ENCODE data around the gene PLK5.
"Not testable (repeated sequence)": the region's sequence is repeated elsewhere in the genome, so short reads cannot be mapped to it uniquely, and the experiment has no call there.

Gene PLK5

DNA sequence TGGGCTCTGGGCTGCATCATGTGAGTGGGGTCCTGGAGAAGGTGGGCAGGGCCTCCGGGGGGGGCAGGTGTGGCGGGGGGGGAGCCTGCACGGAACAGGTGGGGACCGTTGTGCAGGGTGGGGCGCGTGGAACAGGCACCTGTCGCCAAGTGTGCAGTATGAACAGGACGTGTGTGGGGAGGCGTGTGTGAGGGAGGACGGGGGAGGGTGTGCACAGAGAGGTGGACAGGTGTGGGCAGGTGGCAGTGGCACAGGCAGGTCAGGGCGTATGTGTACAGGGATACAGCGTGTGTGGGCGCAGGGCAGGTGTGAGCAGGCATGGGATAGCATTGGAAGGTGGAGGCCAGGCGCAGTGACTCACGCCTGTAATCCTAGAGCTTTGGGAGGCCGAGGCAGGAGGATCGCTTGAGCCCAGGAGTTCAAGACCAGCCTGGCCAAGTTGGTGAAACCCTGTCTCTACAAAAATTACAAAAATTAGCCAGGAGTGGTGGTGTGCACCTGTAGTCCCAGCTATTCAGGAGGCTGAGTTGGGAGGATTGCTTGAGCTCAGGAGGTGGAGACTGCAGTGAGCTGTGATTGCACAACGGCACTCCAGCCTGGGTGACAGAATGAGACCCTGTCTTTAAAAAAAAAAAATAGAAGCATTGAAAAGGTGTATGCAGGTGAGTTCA is 3.2 kb downstream of the PLK5 start:
- no peak for DNase-seq

DNA sequence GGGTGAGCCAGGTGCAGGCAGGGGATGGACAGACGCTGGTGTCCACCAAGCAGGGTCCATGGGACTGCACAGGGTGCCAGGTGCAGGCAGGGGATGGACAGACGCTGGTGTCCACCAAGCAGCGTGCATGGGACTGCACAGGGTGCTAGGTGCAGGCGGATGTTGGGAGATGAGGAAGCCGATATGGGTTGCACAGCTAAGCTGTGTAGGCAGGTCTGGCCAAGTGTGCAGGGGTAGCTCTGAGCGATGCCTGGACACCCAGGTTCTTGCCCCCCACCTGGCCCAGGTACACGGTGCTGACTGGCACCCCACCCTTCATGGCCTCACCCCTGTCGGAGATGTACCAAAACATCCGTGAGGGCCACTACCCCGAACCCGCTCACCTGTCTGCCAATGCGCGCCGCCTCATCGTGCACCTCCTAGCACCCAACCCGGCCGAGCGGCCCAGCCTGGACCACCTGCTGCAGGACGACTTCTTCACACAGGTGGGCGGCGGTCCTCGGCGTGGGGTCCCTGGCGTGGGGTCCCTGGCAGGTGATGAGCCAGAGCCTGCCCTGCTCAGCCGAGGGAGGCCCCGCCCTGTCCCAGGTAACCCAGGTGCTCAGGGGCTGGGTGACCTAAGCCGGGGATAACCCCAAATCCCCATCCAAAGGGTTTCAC is 3.9 kb downstream of the PLK5 start:
- DNase-seq: no peak

DNA sequence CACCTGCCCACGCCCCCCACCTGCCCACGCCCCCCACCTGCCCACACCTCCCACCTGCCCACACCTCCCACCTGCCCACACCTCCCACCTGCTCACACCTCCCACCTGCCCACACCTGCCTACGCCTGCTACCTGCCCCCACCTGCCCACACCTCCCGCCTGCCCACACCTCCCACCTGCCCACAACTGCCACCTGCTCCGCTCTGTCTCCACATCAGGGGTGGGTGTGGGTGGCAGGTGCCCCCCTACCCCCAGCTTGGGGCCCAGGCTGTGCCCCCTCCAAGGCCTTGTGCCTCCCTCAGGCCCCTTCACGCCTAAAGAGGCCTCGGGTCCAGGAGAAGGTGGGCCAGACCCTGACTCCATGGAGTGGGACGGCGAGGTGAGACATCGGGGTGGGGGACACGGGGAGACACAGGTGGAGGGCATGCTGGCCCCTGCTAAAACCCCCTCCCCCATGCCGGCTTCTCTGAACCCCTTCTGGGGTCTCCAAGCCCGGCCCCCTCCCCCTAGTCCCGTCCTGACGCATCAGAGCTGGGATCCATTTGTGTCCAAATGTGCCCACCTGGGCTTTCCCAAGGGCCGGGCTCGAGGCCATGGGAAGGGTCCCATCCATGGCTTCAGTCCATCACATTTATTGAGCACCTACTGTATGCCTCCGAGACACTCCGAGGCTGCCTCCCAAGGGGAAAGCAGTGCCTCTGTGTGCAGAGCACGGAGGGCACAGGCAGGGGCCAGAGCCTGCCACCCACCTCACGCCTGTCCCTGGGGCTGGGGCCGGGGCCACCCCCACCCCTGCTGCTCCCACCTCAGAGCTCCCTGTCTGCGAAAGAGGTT is 4.9 kb downstream of the PLK5 start:
- no peak for DNase-seq

DNA sequence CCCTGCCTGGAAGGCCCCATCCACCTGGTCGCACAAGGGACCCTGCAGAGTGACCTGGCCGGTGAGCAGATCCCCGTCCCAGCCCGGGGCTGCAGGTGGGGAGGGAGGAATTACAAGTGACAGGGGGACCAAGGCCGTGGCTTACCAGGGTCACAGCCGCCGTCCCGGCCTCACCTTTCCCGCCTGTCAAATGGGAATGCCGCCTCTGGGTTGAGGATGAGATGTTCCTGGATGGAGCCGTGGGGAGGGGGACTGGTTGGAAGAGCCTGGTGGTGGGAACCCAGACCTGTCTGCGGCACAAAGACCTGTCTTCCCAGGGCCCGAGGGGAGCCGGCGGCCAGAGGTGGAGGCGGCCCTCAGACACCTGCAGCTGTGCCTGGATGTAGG is 5.5 kb downstream of the PLK5 start:
- no peak for DNase-seq

DNA sequence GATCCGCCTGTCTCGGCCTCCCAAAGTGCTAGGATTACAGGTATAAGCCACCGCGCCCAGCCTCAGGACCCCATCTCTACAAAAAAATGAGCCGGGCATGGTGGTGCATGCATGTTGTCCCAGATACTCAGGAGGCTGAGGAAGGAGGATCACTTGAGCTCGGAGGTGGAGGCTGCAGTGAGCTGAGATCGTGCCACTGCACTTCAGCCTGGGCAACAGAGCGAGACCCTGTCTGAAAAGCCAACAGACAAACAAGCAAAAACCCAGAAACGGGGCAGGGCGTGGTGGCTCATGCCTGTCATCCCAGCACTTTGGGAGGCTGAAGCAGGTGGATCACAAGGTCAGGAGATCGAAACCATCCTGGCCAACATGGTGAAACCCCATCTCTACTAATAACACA is 7.0 kb downstream of the PLK5 start:
- DNase-seq: not testable (repeated sequence)

DNA sequence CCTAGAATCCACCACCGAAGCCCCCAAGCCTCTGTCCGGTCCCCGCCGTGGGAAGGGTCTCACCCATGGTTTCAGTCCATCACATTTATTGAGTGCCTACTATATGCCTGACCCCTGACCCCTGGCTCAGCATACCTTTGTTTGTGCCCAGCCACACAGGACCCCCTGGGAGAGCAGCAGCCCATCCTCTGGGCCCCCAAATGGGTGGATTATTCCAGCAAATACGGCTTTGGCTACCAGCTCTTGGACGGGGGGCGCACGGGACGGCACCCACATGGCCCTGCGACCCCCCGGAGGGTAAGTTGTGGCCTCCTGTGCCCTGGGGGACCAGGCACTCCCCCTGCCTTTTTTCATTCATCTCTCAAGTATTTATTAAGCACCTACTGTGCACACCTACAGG is 7.7 kb downstream of the PLK5 start:
- no peak for DNase-seq

DNA sequence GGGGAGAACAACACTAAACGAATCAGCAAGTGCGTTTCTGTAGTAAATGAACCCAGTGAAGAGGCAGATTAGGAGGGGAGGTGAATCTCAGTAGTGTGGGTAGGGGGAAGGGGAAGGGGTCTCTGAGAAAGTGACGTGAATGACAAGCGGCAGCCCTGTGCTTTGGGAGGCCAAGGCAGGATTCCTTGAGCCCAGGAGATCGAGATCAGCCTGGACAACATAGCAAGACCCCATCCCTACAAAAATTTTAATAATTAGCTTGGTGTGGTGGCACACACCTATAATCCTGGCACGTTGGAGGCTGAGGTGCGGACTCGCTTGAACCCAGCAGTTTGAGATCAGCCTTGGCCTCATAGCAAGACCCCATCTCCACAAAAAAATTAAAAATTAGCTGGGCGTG is 8.1 kb downstream of the PLK5 start:
- DNase-seq: no peak

DNA sequence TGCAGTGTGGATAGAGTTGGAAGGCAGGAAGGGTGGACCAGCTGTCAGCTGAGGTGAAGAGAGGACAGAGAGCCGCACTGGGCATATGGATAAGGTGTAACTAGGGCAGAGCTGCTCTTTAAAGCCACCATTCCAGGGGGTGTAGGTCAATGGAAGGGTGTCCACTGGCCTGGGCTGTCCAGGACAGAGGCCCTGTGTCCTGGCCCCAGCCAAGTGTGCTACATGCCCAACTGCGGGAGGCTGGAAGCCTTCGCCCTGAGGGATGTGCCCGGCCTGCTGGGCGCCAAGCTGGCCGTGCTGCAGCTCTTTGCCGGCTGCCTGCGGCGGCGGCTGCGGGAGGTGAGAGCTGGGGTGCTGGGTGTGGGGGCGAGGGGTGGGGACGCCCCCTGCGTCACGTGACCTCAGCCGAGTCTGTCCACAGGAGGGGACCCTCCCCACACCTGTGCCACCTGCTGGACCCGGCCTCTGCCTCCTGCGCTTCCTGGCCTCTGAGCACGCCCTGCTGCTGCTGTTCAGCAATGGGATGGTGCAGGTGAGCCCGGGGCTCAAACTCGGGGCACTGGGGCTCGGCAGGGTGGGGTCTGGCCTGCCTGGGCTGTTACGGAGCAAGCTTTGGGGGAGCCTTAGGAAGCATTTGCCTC is 9.8 kb downstream of the PLK5 start:
- DNase-seq: no peak

DNA sequence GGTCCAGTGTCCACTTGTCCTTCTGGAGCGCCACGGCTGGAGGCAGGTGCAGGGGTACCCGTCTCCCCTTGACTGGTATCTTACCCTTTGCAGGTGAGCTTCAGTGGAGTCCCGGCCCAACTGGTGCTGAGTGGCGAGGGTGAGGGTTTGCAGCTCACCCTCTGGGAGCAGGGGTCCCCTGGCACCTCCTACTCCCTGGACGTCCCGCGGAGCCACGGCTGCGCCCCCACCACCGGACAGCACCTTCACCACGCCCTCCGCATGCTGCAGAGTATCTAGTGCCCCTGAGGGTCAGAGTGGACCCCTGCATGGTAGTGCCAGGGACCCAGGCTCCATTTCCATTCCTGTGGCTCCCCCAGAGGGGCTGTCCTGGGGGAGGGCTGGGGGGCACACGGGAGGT is 11.1 kb downstream of the PLK5 start:
- DNase-seq: no peak

DNA sequence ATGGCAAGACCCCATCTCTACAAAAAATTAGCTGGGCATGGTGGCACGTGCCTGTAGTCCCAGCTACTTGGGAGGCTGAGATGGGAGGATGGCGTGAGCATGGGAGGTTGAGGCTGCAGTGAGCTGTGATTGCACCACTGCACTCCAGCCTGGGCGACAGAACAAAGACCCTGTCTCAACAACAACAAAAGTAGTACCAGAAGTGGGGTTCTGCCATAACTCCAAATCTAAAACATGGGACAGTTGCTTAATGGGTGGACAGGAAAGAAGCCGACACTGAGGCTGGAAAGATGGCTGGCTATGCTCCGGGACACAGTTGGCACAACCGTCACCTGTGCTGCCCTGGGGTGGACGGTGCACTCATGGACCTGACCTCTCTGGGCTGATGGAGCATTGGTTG is 11.8 kb downstream of the PLK5 start:
- DNase-seq: not testable (repeated sequence)

DNA sequence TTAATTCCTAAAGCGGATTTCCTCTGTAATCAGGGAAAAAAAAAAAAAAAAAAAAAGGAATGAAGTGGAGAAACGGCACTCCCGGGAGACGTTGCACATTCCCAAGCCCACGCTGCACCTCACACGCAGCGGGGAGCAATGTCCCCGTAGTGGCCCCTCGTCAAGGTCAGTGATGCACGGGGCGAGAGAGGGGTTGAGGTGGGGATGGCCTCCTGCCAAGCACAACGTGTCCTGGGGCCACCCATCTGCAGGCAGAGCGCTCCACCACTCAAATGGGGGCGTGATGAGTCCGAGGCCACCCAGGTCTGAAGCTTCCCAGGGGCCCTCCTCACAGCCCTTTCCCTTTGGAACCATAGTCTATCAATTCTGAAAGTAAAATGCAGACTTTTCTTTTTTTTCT is 15.1 kb downstream of the PLK5 start:
- DNase-seq: no peak

DNA sequence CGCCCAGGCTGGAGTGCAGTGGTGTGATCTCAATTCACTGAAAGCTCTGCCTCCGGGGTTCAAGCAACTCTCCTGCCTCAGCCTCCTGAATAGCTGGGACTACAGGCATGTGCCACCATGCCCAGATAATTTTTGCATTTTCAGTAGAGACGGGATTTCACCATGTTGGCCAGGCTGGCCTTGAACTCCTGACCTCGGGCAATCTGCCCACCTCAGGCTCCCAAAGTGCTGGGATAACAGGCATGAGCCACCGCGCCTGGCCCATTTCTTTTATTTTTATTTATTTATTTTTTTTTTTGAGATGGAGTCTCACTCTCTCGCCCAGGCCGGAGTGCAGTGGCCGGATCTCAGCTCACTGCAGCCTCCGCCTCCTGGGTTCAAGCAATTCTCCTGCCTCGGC is 15.9 kb downstream of the PLK5 start:
- not testable (repeated sequence) for DNase-seq

DNA sequence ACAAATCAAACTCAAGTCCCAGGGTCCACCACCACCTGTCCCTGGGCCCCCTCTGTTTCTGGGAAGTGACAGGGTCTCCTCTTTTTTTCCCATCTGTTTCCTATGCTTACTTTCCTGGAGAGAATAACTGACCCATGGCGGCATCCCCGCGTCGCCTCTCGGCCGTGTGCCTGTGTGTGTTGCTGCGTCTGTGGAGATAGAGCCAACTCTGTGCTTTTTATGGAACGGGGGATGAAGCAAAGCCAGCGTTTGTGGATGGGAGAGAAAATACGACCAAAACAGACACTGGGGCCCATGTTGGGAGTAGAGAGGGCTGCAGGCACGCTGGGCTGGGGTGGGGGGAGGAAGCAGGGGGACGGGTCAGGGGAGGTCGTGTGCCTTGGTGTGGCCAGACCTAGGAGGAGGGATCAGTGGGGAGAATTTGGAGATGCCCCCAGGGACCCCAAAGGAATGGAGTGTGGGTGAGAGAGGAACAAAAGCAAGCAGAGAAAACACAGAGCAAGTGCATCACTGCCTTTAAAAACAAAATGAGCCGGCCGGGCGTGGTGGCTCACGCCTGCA is 16.6 kb downstream of the PLK5 start:
- no peak for DNase-seq

DNA sequence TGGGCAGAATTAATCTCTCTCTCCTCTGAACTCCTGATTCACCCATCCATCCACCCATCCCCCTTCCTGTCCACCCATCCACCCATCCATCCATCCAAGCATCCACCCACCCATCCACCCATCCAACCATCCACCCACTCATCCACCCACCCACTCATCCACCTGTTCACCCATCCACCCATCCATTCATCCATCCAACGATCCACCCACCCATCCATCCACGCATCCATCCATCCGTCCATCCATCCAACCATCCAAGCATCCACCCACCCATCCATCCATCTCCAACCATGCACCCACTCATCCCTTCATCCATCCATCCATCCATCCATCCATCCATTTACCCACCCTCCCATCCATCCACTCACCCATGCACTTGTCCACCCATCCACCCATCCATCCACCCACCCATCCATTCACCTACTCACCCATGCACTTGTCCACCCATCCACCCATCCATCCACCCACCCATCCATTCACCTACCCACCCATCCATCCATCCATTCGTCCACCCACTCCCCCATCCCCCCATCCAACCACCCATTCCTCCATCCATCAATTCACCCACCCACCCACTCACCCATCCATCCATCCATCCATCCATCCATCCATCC is 25.6 kb downstream of the PLK5 start:
- DNase-seq: no peak

DNA sequence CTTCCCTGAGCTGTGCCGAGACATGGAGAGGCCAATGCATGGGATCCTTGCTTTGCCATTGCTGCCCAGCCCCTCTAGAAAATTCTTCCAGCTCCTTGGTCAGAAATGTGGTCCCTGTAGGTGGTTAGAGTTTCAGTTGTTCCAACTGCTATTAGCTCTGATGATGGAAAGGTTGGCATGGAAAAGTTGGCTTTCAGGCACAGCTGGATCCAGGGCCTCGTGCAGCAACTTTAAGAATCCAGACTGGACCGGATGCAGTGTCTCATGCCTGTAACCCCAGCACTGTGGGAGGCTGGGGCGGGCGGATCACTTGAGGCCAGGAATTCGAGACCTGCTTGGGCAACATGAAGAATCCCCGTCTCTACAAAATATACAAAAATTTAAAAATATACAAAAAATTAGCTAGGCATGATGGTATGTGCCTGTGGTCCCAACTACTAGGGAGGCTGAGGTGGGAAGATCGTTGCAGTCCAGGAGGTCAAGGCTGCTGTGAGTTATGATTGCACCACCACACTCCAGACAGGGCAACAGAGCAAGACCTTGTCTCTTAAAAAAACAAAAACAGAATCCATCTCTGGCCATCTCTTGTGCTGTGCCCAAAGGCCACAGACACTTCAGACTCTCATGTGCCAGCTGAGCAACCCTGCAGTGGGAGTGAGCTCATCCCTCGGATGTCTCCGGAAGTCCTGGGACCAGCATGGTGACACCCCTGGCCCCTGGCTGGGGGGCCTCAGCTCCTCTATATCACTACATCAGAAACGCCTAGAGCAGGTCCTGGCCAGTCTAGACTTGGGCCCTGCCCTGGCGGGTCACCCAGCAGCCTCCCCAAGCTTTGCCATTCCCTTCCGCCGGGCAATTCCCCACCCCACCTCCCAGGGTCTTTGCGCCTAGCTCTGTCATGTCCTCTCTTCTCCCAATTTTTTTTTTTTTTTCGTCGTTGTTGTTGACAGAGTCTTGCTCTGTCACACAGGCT is 27.5 kb downstream of the PLK5 start:
- DNase-seq: no peak

DNA sequence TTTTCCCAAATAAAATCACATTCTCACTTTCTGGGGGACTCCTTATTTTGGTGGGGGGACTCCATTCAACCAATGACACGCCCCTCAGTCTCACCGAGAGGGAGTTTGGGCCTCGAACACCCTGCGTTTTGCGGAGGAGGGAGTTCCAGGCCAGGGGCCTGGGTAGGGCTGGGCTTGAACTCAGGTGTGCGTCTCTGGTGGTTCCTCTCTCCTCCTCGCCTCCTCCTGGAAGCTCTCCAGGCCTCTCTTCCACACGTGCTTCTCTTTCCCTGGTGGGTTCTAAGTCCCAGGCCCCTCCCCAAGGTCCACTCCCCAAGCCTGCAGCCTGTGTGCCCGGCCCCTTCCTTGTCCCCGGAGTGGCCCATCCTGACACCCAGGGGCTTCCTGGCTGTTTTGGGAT is 29.5 kb downstream of the PLK5 start:
- no peak for DNase-seq

DNA sequence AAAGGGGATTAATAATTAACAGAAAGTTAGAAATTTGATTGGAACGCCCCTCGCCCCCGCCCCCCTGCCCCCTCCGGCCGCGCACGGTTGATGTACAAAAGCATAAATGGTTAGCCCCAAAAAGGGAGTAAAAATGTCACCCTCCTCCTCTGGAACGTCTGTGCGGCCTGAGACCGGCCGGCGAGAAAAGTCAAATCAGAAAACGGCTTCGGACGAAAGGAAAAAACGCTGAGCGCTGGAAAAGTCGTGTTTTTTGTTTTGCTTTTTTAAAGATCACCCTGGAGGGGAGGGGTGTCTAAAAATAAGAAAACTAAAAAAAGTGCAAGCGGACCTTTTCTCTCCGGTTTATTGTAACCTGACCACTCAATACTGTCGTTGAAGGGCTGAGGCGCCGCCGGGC is 31.1 kb downstream of the PLK5 start:
- no peak for DNase-seq

DNA sequence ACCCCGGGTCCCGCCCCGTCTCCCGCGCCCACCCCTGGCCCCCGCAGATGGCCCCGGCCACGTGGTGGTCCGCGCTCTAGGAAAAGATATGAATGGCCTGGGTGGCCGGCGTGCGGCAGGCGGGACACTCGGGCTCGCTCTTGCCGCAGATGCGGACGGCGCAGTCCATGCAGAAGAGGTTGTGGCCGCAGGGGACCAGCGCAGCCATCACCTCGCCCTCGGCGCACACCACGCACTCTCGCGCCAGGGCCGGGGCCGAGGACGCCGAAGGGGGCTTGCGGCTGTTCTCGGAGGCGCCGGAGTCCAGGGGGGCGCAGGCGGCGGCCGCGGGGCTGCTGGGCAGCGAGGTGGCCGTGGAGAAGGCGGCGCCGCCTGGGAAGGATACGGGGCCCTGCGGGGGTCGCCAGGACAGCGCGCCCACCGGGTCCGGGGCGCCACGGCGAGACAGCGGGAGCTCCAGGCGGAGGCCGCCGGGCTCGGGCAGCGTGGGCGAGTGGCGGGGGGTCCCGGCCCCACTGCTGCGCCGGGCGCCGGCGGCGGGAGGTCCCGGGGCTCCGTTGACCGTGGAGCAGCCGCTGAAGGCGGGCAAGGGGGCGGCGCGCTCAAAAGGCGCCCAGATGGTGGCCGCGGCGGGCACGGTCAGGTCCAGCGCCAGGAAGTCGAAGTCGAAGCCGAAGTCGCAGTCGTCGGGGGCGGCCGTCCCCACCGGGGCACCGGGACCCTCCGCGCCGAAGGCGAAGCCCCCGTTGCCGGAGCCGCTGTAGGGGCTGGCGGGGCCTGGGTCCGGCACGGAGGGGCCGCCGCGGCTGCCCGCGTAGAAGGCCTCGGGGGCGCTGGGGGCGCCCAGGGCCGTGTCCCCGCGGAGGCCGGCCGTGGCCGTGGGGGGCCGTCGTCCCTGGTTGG is 31.9 kb downstream of the PLK5 start:
- no peak for DNase-seq

DNA sequence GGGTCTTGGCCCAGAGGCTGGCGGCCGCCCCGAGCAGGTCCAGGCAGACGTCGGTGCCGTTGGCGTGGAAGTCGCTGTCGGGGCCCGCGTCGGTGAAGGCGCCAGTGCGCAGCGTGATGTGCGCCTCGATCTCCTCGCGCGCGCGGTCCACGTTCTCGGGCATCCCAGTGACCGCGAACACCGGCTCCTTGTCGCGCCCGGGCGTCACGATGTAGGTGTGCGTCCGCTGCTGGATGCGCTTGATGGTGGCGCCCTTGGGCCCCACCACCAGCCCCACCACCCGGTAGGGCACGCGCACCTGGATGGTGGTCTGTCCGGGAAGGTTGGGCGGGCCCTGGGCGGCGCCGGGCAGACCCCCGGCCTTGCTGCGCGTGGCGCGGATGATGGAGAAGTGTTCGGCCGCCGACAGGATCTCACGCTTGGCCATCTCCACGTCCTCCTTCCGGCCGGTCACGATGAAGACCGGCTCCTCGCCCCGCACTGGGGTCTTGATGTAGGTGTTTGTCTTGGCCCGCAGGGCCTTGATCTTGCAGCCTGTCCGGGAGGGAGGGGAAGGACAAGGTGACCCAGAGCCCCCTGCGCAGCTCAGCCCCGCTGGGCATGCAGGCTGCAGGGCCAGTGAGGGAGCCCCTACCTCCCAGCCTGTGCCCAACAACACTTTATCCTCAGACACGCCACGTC is 32.7 kb downstream of the PLK5 start:
- no peak for DNase-seq

DNA sequence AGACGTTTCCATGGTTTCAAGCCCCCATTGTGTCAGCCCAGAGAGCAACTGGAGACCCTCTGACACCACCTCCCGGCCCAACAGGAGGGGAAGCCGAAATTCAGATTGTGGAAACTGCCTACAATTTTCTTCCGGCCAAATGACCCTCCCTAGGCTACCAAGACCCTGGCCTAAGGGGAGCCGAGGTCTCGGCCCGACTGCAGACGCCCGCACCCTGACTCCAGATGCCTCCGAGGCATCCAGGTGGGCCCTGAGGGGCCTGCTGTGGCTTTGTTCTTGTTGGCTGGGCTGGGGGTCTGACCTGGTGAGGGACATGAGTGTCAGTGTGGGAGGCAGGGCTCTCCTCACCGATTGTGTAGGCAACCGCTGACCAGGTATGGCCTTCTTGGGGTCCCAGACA is 34.7 kb downstream of the PLK5 start:
- no peak for DNase-seq

Data from NCI-H2171 treated with DMSO at 0.1 percent for 48 hours (cell line).